Heart right ventricle (tissue), 16 donors: Measurements from ENCODE around the gene FOXC1. TPM values are rescaled to one million over a fixed set of nuclear protein-coding genes. Genes with fewer than 3 reads are reported as not detected.
A peak's percentile ranks its signal among the peaks of the same experiment; 100 is the strongest.

Experiments
- ATAC-seq, 8 donors: fragments of 200-7000 bp; cut with Tn5 transposase; one replicate each; pipeline ENCODE4 v1.9.1; 2020; ENCODE audit warnings: mild to moderate bottlenecking in 8 of 8, moderate library complexity in 8 of 8, moderate number of reproducible peaks in 1 of 8
- DNase-seq, 2 donors: peaks; one replicate each; pipeline ENCODE4 v3.0.0-alpha.2; 2020
- H3K27ac ChIP-seq, 10 donors: fragments of 200-600 bp; sonication (generic) in 2 of 10; one replicate each; pipeline versions ENCODE4 v1.5.0 to v1.8.0; 2020 to 2022; ENCODE audit warnings: mild to moderate bottlenecking in 3 of 10
- H3K27me3 ChIP-seq, 7 donors: fragments of 200-600 bp; one replicate each; pipeline ENCODE4 v1.8.0; 2021 to 2022; ENCODE audit warnings: mild to moderate bottlenecking in 2 of 7
- H3K36me3 ChIP-seq, 9 donors: fragments of 200-600 bp; sonication (generic) in 1 of 9; one replicate each; pipeline versions ENCODE4 v1.5.0 to v1.8.0; 2020 to 2022; ENCODE audit warnings: mild to moderate bottlenecking in 2 of 9
- H3K4me1 ChIP-seq, 9 donors: fragments of 200-600 bp; sonication (generic) in 1 of 9; one replicate each; pipeline versions ENCODE4 v1.5.0 to v1.8.0; 2020 to 2022; ENCODE audit warnings: mild to moderate bottlenecking in 4 of 9
- H3K4me3 ChIP-seq, 10 donors: fragments of 200-600 bp; sonication (generic) in 2 of 10; one replicate each; pipeline versions ENCODE4 v1.5.0 to v1.8.0; 2020 to 2022; ENCODE audit warnings: mild to moderate bottlenecking in 7 of 10, moderate library complexity in 2 of 10
- H3K9me3 ChIP-seq, 11 donors: fragments of 200-600 bp in 10 of 11; sonication (generic) in 2 of 11; one replicate each; pipeline versions ENCODE4 v1.5.0 to v1.8.0; 2013 to 2022; ENCODE audit warnings: mild to moderate bottlenecking in 2 of 11, control low read depth in 1 of 11, moderate library complexity in 1 of 11
- WGBS, 2 donors: extraction: QIAGEN DNeasy Blood & Tissue Kit; methylation state at CpG; one replicate each; pipeline ENCODE4 v1.1.7; 2013; ENCODE audit warnings: inconsistent platforms in 1 of 2; 5-methylcytosine and 5-hydroxymethylcytosine counted together
- intact Hi-C, 10 donors: fragments of 100-400 bp; cut with DNase I; formaldehyde crosslinking; loops; one replicate each; pipeline versions ENCODE4 v1.11.1 to v1.14.2; 2022
- polyA plus RNA-seq, 2 donors: library from polyadenylated mRNA; stranded (reverse); fragments of 200-250 nt; gene quantifications; one replicate each; pipeline ENCODE4 v1.2.3, GENCODE V29; 2013
- total RNA-seq, 10 donors: library from RNA; stranded (reverse); fragmentation: NEBNext Ultra II Directional in 3 of 10; extraction: Animal tissue kit (Norgen Biotek cat#: 25700) in 3 of 10; gene quantifications; one replicate each; pipeline versions ENCODE4 v1.2.1 to v1.2.4, GENCODE V29; 2021 to 2023
- TF ChIP-seq, protein P1 (sequence below), 9 donors: fragments of 200-600 bp; sonication (generic) in 2 of 9; IDR thresholded peaks; one replicate each; pipeline versions ENCODE4 v1.5.0 to v1.8.0; 2021 to 2022; ENCODE audit warnings: antibody characterized with exemption in 9 of 9, mild to moderate bottlenecking in 5 of 9, moderate library complexity in 1 of 9
- donor health status: Arrhythmogenic right ventricular cardiomyopathy.
- donor health status: ischemic (EF 13 %, LVEDD 7.1; RV severe dilation, severe dysfunction).
- donor health status: healthy with polysubstance abuse.
- donor health status: DM: no; HTN: yes; CAD: no.
- donor health status: DM: no; HTN: no; CAD: no.
- donor health status: ischemic (EF 25% LVEDD 6.9; RV normal size, moderate dysfunction).
- donor health status: ischemic (EF 25% LVEDD 5.7; RV mildly dilated, moderate dysfunction).
- donor health status: healthy.
- donor health status: DM: yes; HTN: yes; CAD: no.
- donor health status: Ischemic cardiomyopathy.
- donor health status: ischemic (EF 35%, LVEDD 5.7; RV mildly dilated, moderate dysfunction).
- donor health status: nonischemic (EF 11% LVEDD 7.7; RV severe dilation, severe dysfunction).
- donor health status: DM: yes; HTN: yes; CAD: no.
- donor health status: PGD.
- donor health status: ischemic (EF 29% LVEDD 5.4; RV normal size, mild dysfunction).
- donor health status: nonischemic (EF 23%, LVEDD 6.1; RV moderate dilation, normal function).

FOXC1 gene
- total and polyA plus RNA-seq, 12 donors: 2.8 to 7.4 (median 4.0) TPM

GRCh38 chr6:1635305-1636010, 25.7 kb downstream of the FOXC1 start:
- WGBS, 2 donors: 50 to 54% methylated on average over 23 of the region's 23 CpGs
- Histone ChIP-seq H3K27ac (peak overlapping the region in 2 of 10 donors; percentile 43 to 48), H3K36me3 (no peaks in the 10 kb centered on the region), H3K27me3 (no peaks in the 10 kb centered on the region), H3K4me3 (peak overlapping the region in 1 of 10 donors; percentile 16), H3K4me1 (peaks cover 0 to 29% (median 14%) of the 10 kb centered on the region in 9 donors), H3K9me3 (no peaks in the 10 kb centered on the region)
- intact Hi-C loops: no loop called here
- peak in 6 of 8 donors; percentile 22 to 74 (median 66) for ATAC-seq
- TF ChIP-seq, protein P1, sequence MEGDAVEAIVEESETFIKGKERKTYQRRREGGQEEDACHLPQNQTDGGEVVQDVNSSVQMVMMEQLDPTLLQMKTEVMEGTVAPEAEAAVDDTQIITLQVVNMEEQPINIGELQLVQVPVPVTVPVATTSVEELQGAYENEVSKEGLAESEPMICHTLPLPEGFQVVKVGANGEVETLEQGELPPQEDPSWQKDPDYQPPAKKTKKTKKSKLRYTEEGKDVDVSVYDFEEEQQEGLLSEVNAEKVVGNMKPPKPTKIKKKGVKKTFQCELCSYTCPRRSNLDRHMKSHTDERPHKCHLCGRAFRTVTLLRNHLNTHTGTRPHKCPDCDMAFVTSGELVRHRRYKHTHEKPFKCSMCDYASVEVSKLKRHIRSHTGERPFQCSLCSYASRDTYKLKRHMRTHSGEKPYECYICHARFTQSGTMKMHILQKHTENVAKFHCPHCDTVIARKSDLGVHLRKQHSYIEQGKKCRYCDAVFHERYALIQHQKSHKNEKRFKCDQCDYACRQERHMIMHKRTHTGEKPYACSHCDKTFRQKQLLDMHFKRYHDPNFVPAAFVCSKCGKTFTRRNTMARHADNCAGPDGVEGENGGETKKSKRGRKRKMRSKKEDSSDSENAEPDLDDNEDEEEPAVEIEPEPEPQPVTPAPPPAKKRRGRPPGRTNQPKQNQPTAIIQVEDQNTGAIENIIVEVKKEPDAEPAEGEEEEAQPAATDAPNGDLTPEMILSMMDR (IDR thresholded peaks at IDR 0.05): peak in 4 of 9 donors; percentile 13 to 36 (median 28)
- no peak for DNase-seq

DNA sequence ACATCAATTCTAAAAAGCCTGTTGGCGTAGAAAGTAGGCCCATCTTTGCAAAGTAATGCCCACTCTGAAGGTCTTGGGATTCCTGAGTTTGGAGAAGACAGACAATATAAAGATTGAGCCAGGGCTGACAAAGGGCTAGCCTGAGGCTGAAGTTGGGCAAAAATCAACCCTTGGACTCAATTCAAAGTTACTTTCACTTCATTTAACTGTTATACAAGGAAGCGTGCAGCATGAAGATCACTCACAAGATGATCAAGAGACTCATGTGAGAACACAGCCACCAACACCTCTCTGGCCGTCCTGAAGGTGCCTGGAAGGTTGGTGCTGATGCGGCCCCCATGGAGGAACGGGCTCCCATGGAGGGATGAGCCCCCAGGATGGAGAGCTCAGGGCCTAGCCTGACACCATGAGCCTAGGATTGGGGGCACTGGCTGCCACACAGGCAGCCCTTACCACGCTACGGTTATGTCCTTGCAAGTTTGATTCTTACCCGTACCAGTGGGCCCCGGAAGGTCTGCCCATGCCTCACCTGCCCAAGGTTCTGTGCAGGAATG, 26.6 kb downstream of the FOXC1 start:
- H3K27me3 ChIP-seq: no peaks in the 10 kb centered on the region
- 94 to 99% methylated on average over 9 of the region's 9 CpGs for WGBS, 2 donors
- no peak for ATAC-seq
- H3K27ac ChIP-seq: no peak overlapping the region
- no peak overlapping the region for H3K4me3 ChIP-seq
- intact Hi-C loops: no loop called here
- H3K4me1 ChIP-seq: peaks cover 0 to 29% (median 14%) of the 10 kb centered on the region in 9 donors
- H3K36me3 ChIP-seq: no peaks in the 10 kb centered on the region
- DNase-seq: no peak
- TF ChIP-seq, protein P1 (IDR thresholded peaks at IDR 0.05): no peak
- no peaks in the 10 kb centered on the region for H3K9me3 ChIP-seq

DNA sequence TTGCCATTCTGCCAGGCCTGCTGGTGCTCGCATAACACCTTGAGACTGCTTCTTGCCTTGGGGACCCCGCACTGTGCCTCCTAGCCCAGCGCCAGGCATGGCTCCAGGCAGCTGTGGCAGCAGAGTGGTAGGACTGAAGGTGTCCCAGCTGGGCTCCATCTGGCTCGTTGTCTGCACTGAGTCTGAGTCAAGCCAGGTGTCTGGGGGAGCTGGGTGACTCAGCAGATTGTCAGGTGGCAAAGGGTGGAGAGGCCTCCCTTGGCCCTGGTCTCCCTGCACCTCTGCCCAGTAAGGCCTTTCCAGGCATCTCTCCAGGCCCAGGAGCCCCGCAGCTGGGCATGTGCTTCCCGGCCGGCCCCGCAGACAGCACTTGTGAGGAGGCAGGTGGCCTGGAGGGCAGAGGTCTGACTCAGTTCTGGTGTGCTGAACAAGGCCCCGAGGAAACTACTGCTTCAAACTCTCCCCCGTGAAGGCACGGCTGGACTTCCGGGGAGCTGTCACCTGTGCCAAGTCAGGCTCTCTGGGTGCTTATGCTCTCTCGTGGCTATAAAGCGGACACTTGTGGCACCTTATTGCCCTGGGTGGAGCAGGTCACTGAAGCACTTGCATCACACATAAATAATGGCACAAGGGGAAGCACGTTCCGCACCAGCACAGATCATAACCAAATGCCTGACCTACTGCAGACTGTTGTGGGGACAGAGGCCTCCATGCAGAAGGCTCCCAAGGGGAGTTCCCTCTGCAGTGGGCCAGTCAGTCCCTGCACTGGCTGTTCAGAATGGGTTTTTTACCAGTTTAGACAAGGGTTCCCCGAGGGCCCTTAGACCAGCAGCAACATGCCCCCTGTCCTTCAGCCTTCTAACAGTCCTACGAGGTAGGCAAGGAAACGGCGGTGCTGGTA, 27.5 kb downstream of the FOXC1 start:
- ATAC-seq (no peak), DNase-seq (no peak)

GRCh38 chr6:1639430-1639829, 29.7 kb downstream of the FOXC1 start:
- Histone ChIP-seq H3K27ac (no peak overlapping the region), H3K9me3 (no peaks in the 10 kb centered on the region), H3K4me3 (no peak overlapping the region), H3K36me3 (no peaks in the 10 kb centered on the region), H3K4me1 (peaks cover 0 to 36% (median 9%) of the 10 kb centered on the region in 9 donors), H3K27me3 (no peaks in the 10 kb centered on the region)
- ATAC-seq (no peak), DNase-seq (no peak)
- TF ChIP-seq, protein P1 (IDR thresholded peaks at IDR 0.05): no peak
- intact Hi-C loops: no loop called here
- 89 to 92% methylated on average over 9 of the region's 9 CpGs for WGBS, 2 donors

More for the DNA sequence above, 27.5 kb downstream of the FOXC1 start:
- Histone ChIP-seq H3K4me1 (peaks cover 0 to 31% (median 14%) of the 10 kb centered on the region in 9 donors), H3K36me3 (no peaks in the 10 kb centered on the region), H3K27ac (no peak overlapping the region), H3K4me3 (no peak overlapping the region), H3K9me3 (no peaks in the 10 kb centered on the region), H3K27me3 (no peaks in the 10 kb centered on the region)
- TF ChIP-seq, protein P1 (IDR thresholded peaks at IDR 0.05): no peak
- 94 to 95% methylated on average over 20 of the region's 20 CpGs for WGBS, 2 donors
- intact Hi-C loops: no loop called here
